ENCODE measurements around the gene TNFRSF1A.

The TNFRSF1A gene

DNA sequence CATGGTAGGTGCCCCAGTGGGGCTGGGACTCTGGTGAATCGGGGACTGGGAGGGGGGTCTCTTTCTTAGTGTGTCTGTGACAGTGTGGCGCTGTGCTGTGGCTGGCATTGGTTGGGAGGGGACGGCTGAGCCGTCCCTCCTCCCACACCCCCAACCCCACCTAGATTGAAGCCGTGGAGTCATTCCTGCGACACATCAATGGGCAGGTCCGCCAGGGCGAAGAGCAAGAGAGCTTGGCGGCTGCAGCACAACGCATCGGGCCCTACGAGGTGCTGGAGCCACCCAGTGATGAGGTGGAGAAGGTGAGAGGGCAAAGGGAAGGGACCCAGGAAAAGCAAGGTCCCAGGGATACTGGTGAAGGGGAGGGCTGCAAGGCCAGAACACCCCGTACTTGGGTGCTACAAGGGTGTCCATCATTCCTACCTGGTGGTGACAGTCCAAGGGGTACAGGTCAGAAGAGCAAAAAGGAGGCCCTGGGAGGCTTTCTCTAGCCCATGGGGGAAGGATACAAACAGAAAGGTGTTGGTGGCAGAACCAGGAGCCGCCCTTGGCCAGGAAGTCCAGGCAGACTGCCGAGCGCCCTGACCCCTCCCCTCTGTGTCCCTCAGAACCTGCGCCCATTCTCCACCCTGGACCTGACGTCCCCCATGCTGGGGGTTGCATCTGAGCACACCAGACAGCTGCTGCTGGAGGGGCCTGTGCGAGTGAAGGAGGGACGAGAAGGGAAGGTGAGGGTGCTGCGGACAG is 24.0 kb downstream of the TNFRSF1A start:
- no peaks in the 10 kb centered on the region for H3K27me3 Mint-ChIP-seq
- no peaks in the 10 kb centered on the region for H3K36me3 Mint-ChIP-seq
- peaks cover 38% of the 10 kb centered on the region for H3K4me1 Mint-ChIP-seq (ENCODE audit: low read depth)
- peak overlapping the region; percentile 28 for H3K27ac Mint-ChIP-seq
- peak overlapping the region; percentile 64 for H3K4me3 Mint-ChIP-seq
- H3K9me3 Mint-ChIP-seq (ENCODE audit: low read depth), result no peaks in the 10 kb centered on the region

DNA sequence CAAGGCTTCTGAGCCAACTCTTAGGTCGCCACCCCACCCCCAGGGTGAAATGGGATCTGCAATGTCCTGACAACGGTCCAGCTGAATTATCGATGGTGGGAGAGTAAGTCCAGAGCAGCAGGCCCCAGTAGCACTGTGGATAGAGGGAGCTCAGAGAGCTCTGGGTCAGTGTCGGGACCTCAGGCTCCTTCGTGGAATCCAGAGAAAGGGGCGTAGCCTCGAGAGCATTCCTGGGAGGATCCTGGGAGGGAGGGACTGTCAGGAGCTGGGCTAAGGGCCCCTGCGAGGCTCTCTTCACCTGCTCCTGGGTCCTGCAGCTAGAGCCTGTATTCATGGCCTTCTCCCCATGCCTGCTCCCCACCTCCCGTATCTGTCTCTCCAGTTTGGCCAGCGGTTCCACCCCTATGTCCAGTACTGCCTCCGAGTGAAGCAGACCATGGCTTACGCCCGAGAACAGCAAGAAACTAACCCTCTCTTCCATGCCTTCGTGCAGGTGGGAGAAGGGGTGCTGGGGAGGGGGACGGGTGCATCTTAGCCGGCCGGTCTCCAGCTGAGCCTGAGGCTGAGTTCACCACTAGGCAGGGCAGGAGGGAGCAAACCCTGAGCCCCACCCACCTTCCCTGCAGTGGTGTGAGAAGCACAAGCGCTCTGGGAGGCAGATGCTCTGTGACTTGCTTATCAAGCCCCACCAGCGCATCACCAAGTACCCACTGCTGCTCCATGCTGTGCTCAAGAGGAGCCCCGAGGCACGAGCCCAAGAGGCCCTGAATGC is 24.8 kb downstream of the TNFRSF1A start:
- no peak overlapping the region for H3K4me3 Mint-ChIP-seq
- no peaks in the 10 kb centered on the region for H3K36me3 Mint-ChIP-seq
- no peaks in the 10 kb centered on the region for H3K9me3 Mint-ChIP-seq (ENCODE audit: low read depth)
- H3K27ac Mint-ChIP-seq, result no peak overlapping the region
- H3K27me3 Mint-ChIP-seq, result no peaks in the 10 kb centered on the region
- H3K4me1 Mint-ChIP-seq (ENCODE audit: low read depth), result peaks cover 30% of the 10 kb centered on the region

DNA sequence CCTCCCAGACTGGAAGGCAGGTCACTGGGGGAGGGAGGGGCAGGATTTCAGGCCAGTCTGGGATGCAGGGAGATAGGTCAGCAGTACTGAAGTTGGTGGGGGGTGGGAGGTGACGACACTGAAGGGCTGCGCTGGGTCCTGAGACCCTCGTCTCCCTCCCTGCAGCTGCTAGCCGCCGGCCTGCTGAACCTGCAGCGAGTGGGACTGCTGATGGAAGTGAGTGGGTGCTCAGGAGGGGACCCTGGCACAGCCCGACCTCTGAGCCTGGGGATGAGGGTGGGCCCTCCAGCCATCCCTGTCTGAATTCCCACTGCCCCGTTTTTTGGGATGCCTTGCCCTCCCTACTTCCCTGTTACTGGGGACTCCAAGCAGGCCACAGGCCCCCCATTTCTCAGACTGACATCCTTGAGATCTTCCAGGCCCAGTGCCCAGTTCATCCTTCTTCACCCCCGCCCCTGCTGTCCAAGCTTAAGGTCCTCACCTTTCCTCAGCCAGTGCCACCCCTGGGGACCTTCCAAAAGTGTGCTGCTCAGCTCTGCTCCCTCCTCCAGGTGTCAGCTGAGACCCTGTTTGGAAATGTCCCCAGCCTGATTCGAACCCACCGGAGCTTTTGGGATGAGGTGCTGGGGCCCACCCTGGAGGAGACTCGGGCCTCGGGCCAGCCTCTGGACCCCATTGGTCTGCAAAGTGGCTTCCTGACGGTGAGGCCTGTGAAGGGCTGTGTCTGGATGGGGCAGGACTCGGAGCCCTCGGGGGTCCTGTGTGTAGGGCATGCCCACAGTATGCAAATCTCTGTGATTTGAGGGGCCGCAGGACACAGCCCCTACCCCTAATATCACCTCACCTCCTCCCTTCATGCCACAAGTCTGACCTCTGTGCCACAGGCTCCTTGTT is 25.9 kb downstream of the TNFRSF1A start:
- Mint-ChIP-seq H3K27ac (no peak overlapping the region), H3K9me3 (ENCODE audit: low read depth) (no peaks in the 10 kb centered on the region), H3K4me3 (no peak overlapping the region), H3K27me3 (no peaks in the 10 kb centered on the region), H3K4me1 (ENCODE audit: low read depth) (peaks cover 23% of the 10 kb centered on the region), H3K36me3 (no peaks in the 10 kb centered on the region)

DNA sequence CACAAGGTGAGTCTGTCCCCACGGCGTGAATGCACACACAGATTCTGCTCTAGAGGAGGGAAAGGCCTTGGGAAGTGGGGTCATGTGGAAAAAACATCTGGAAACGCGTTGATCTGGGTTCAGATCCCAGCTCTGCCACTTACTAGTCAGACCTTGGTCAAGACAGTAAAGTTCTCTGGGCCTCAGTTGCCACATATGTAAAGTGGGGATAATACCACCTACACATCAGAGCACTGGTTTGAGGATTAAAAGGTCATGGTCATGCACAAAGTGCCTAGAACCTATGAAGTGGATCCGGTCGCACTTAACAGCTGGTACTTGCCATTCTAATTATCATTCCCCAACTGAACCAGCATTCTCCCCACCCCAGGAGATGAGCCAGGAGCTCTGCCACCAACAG is 26.7 kb downstream of the TNFRSF1A start:
- Mint-ChIP-seq H3K9me3 (ENCODE audit: low read depth) (no peaks in the 10 kb centered on the region), H3K27me3 (no peaks in the 10 kb centered on the region), H3K36me3 (no peaks in the 10 kb centered on the region), H3K27ac (no peak overlapping the region), H3K4me3 (no peak overlapping the region), H3K4me1 (ENCODE audit: low read depth) (peaks cover 18% of the 10 kb centered on the region)

DNA sequence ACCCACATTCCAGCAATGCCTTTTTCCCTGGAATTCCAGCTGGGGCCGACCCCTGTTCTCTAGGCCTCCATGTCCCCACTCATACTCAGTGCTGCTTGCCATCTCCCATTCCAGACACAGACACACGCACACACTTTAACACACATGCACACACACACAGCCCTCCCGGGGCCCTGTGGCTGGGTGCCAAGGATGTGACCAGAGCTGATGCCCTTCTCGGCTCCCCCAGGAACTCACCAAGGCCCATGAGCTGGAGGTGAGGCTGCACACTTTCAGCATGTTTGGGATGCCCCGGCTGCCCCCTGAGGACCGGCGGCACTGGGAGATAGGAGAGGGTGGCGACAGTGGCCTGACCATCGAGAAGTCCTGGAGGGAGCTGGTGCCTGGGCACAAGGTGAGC is 27.1 kb downstream of the TNFRSF1A start:
- Mint-ChIP-seq H3K4me1 (ENCODE audit: low read depth) (peaks cover 15% of the 10 kb centered on the region), H3K36me3 (no peaks in the 10 kb centered on the region), H3K9me3 (ENCODE audit: low read depth) (no peaks in the 10 kb centered on the region), H3K4me3 (no peak overlapping the region), H3K27ac (no peak overlapping the region), H3K27me3 (no peaks in the 10 kb centered on the region)

DNA sequence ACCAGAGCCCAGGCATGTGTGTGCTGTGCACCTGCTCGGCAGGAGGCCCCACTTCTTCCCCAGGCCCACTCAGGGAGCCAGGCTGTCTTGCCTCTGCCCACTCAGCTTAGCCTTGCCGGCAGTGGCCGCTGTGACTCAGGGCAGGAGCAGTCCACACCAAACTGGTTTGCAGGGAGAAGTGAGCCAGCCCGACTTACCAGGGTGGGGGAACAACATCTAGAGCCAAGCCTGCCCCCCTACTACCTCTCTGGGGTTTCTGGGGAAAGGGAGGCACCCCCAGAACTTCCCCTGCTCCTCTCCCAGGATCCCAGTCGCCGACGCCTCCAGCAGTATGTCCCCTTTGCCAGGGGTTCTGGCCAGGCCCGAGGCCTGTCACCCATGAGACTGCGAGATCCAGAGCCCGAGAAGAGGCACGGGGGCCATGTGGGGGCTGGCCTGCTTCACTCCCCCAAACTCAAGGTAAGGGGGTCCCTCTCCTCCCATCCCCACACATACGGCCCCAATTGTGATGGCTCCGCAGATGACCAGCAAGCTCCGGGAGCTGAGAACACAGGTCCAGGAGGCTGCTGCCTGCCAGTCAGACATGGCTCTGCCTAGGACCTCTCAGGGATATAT is 28.4 kb downstream of the TNFRSF1A start:
- peaks cover 9% of the 10 kb centered on the region for H3K4me1 Mint-ChIP-seq (ENCODE audit: low read depth)
- H3K4me3 Mint-ChIP-seq, result no peak overlapping the region
- no peak overlapping the region for H3K27ac Mint-ChIP-seq
- no peaks in the 10 kb centered on the region for H3K9me3 Mint-ChIP-seq (ENCODE audit: low read depth)
- H3K27me3 Mint-ChIP-seq, result peaks cover 2% of the 10 kb centered on the region
- no peaks in the 10 kb centered on the region for H3K36me3 Mint-ChIP-seq

DNA sequence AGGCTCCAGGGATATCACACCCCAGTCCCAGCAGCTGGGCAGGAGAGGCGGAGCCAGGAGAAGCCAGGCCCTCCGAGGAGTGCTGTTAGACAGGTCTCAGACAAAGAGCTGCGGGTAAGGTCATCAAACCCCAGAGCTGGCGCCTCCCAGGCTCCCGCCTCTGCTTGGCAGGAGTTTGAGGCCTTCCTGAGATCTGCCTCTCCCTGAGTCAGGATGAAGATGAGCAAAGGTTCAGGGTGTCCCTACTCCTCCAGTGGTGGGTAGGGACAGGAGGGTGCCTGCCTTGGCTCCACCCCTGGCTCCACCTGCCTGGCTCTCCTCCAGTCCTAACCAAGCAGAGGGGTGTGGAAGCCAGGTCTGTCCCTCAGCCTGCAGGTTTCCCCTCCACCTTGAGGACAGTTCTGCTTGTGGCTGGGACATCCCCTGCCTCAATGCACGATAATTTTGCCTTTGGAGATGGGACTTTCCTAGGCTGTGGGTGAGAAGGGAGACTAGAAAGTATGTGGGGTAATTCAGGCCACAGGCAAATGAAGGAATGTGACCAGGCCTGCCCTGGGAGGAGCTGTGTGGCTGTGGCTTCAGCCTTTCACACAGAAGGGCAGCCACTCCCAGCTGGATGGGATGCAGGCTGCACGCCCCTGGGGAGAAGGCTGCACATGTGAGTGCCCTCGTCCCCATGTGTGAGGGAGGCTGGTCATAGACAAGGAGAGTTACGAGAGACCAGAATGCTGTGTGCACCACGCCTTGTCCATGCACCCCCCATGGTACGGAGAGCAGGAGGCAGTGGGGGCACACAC is 29.1 kb downstream of the TNFRSF1A start:
- Mint-ChIP-seq H3K4me1 (ENCODE audit: low read depth) (peaks cover 2% of the 10 kb centered on the region), H3K27ac (no peak overlapping the region), H3K4me3 (no peak overlapping the region), H3K9me3 (ENCODE audit: low read depth) (no peaks in the 10 kb centered on the region), H3K27me3 (peaks cover 4% of the 10 kb centered on the region), H3K36me3 (no peaks in the 10 kb centered on the region)

DNA sequence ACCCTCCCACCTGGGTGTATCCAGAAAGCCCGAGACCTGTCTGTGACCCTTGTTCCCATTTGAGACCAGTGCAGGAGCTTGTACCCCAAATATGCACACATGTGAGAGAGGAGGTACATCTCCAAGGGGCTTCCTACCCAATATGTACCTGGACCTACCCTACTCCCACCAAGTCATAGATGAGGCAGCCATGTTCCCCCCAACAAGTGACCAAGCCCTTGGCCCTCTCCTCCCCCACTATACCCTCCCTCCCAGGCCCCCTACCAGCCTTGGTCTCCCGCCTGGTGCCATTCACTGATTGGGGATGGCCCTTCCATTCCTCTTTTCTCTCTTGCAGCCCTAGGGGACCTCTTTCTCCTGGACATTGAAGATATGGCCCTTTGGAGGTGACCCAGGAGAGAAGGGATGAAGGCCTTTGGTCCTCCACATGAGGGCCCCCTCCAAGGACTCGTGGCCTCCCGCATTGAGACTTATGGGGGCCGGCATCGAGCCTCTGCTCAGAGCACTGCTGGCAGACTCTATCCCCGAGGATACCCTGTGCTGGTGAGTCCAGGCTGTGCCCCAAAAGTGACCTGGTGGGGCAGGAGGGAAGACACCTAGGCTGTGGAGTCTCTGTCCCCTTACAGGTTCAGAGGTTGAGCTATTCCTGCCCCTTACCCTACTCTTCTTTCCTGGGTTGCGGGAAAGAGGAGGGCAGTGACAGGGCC is 29.9 kb downstream of the TNFRSF1A start:
- H3K27ac Mint-ChIP-seq, result no peak overlapping the region
- no peaks in the 10 kb centered on the region for H3K4me1 Mint-ChIP-seq (ENCODE audit: low read depth)
- peaks cover 4% of the 10 kb centered on the region for H3K27me3 Mint-ChIP-seq
- no peak overlapping the region for H3K4me3 Mint-ChIP-seq
- H3K36me3 Mint-ChIP-seq, result no peaks in the 10 kb centered on the region
- H3K9me3 Mint-ChIP-seq (ENCODE audit: low read depth), result no peaks in the 10 kb centered on the region

DNA sequence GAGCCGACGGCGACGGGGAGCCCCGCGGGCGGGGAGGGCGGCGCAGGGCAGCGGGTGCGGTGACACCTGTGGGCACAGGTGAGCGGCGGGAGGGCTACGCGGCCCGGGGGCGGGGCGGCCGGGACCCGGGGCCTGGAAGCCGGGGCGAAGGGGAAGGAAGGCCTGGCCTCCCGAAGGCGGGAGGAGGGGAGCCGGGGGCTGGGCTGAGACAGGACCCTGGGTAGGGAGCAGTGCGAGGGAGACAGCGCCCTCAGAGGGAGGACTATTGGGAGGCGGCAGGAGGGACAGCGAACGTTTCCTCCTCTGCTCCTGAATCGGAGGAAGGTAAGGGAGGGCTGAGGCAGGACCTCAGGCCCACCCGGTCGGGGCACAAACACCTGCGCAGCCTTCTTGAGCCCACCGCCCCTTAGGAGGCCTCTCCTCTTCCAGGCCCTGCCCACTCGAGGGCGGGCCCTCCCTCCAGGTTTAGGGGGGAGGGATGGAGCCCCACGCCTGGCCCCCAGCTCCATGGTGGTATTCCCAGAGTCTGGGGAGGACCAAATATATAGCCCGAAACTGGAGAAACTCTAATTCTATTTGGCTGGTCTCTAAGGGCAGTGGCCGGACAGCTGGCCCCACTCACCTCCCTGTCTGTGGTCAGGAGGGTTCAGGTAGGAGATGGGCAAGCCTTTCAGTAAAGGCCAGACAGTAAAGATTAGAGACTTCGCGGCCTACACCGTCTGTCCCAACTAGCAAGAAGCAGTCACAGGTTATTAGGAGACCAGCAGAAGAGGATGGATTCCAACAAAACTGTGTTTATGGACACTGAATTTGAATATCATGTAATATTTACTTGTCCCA is 30.9 kb downstream of the TNFRSF1A start:
- no peaks in the 10 kb centered on the region for H3K9me3 Mint-ChIP-seq (ENCODE audit: low read depth)
- H3K27ac Mint-ChIP-seq, result no peak overlapping the region
- no peaks in the 10 kb centered on the region for H3K4me1 Mint-ChIP-seq (ENCODE audit: low read depth)
- H3K27me3 Mint-ChIP-seq, result peaks cover 6% of the 10 kb centered on the region
- peak overlapping the region; percentile 54 for H3K4me3 Mint-ChIP-seq
- no peaks in the 10 kb centered on the region for H3K36me3 Mint-ChIP-seq

DNA sequence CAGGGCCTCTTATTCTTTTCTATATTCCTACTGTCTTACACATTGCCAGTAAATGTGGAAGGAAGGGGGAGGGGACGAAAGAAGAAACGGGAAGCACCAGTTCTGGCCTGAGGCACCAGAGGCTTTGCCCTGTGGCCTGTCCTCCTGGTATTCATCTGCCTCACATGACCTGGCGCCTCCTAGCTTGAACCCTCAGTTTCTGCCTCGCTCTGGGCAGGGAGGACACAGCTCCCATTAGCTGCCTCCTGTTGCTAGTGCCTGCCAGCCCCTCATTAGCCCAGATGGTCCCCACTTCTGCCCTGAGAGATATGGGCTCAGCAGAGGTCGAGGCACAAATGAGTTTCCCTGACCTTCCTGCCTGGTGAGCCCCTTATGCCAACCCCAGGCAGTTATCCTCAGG is 34.3 kb downstream of the TNFRSF1A start:
- Mint-ChIP-seq H3K4me1 (ENCODE audit: low read depth) (no peaks in the 10 kb centered on the region), H3K36me3 (no peaks in the 10 kb centered on the region), H3K9me3 (ENCODE audit: low read depth) (no peaks in the 10 kb centered on the region), H3K27ac (no peak overlapping the region), H3K4me3 (no peak overlapping the region), H3K27me3 (peaks cover 6% of the 10 kb centered on the region)

DNA sequence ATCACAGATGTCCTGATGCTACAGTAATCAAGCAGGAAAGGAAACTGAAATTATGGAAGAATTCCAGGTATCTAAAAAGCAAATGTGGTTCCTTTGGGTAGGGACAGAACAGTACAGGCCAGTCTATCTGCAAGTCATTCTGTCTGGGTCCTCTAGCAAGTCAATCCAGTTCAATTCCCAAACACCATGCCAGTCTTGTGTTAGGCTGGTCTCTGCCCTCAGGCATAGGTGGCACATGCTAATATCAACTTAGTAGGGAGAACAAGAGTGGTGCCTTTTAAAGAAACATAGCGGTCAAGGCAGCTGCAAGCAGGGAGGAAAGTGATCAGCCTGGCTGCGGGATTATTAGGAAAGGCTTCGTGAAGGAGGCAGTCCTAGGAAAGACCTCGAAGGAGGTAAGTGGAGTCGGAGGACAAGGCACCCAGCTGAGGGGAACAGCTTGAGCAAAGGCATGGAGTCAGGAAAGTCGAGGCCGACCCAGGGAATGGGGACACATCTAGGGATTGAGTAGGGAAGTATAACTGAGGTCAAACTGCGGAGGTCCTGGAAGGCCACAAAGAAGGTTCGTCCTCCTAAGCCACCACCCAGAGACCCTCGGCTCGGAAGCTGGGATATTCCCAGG is 35.2 kb downstream of the TNFRSF1A start:
- Mint-ChIP-seq H3K4me3 (no peak overlapping the region), H3K36me3 (no peaks in the 10 kb centered on the region), H3K27me3 (peaks cover 6% of the 10 kb centered on the region), H3K4me1 (ENCODE audit: low read depth) (no peaks in the 10 kb centered on the region), H3K27ac (no peak overlapping the region), H3K9me3 (ENCODE audit: low read depth) (no peaks in the 10 kb centered on the region)

DNA sequence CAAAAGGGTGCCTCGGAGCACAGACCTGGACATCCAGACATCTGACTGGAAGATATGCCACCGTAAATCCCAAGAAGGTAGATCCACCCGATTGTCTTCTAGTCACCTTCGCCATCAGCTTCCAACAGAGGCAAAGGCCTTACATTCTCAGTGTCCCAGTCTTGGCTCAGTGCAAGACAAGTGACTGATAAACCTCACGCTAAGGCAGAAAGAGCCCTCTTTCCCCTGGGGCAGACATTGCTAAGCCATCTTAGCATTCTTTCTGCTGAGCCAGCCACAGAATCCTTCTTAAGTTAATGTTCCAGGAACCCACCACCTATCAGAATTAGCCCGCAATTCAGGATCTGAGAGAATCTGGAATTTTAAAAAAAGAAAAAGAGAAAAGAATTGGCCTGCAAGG is 35.7 kb downstream of the TNFRSF1A start:
- Mint-ChIP-seq H3K4me1 (ENCODE audit: low read depth) (no peaks in the 10 kb centered on the region), H3K36me3 (no peaks in the 10 kb centered on the region), H3K4me3 (no peak overlapping the region), H3K27me3 (peaks cover 6% of the 10 kb centered on the region), H3K27ac (no peak overlapping the region), H3K9me3 (ENCODE audit: low read depth) (no peaks in the 10 kb centered on the region)

DNA sequence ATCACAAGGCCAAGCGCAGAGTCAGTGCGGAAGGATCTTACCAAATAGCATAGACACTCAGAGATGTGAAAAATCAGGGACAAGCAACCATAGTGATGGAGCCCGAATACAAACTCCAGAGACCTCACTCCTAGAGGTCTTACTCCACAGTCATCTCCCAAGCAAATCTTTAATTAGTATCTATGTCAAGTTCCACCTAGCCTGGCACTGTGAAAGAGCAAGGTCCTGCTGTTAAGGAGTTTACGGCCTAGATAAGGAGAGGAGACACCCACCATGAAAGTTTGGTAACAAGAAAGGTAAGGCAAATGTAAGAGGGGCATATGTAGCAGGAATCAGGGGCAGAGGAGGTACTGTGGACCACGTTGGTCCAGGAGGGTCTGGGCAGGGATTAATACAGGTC is 38.8 kb downstream of the TNFRSF1A start:
- Mint-ChIP-seq H3K36me3 (no peaks in the 10 kb centered on the region), H3K4me3 (no peak overlapping the region), H3K27ac (no peak overlapping the region), H3K9me3 (ENCODE audit: low read depth) (no peaks in the 10 kb centered on the region), H3K4me1 (ENCODE audit: low read depth) (no peaks in the 10 kb centered on the region), H3K27me3 (peaks cover 3% of the 10 kb centered on the region)
